GM13976 (cell line): Measurements from ENCODE around the gene UQCC2.

Experiments used
- DNase-seq: peaks from one replicate; pipeline ENCODE4 v3.0.0; 2012; ENCODE audit warnings: low spot score
- in situ Hi-C: fragments of 300-500 bp; cut with MboI; formaldehyde crosslinking; loops from one replicate; pipeline ENCODE4 v1.12.0; 2022; ENCODE audit warnings: low sequenced_read_pairs, mixed read lengths, inconsistent platforms; ENCODE audit not compliant: unreplicated experiment
- TF ChIP-seq, protein P1 (sequence below): IDR thresholded peaks from 2 replicates; pipeline ENCODE4 v1.5.1; 2012; ENCODE audit warnings: borderline replicate concordance, mild to moderate bottlenecking; ENCODE audit not compliant: insufficient read depth; ENCODE audit errors: extremely low read depth, missing control alignments, control extremely low read depth

The UQCC2 gene

DNA sequence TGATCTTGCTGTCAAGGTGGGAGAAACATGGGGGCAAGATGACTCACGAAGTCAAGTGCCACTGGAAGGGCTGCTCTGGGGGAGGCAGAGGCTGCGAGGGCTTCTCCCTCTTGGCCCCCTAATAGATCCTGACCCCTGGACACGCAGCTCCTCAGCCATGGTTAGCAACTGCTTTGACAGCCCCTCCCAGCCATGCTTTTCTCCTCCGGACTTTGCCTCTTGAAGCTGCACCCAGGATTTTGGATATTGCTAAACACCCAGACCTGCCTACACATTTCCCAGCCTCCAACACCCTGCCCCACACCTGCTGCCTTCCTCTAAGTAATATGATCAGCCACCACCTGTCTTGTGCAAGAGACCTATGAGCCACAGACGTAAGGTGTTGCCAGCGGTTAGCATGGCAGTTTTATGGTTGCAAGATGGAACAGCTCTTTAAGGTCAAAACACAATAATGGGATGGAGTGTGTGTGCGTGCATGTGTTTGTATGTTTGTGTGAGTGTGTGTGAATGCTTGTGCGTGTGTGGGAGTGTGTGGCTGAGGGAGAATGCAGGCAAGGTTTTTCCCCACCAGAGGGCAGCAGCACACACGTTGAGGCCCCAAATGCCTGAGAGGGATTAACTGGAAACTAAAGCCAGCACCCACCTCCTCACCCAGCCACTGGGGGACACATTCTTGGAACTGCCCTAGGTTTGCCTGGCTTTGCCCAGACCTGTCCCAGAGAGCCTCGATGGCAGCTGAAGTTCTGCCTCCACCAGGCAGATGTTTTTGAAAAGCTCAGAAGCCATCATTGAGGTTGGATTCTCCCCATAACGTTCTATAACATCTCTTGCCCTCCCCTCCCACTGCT, 32.7 kb upstream of the UQCC2 start:
- peak; percentile 89 for DNase-seq
- in situ Hi-C loops, result no loop called here
- TF ChIP-seq, protein P1, sequence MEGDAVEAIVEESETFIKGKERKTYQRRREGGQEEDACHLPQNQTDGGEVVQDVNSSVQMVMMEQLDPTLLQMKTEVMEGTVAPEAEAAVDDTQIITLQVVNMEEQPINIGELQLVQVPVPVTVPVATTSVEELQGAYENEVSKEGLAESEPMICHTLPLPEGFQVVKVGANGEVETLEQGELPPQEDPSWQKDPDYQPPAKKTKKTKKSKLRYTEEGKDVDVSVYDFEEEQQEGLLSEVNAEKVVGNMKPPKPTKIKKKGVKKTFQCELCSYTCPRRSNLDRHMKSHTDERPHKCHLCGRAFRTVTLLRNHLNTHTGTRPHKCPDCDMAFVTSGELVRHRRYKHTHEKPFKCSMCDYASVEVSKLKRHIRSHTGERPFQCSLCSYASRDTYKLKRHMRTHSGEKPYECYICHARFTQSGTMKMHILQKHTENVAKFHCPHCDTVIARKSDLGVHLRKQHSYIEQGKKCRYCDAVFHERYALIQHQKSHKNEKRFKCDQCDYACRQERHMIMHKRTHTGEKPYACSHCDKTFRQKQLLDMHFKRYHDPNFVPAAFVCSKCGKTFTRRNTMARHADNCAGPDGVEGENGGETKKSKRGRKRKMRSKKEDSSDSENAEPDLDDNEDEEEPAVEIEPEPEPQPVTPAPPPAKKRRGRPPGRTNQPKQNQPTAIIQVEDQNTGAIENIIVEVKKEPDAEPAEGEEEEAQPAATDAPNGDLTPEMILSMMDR, result peak; percentile 83

DNA sequence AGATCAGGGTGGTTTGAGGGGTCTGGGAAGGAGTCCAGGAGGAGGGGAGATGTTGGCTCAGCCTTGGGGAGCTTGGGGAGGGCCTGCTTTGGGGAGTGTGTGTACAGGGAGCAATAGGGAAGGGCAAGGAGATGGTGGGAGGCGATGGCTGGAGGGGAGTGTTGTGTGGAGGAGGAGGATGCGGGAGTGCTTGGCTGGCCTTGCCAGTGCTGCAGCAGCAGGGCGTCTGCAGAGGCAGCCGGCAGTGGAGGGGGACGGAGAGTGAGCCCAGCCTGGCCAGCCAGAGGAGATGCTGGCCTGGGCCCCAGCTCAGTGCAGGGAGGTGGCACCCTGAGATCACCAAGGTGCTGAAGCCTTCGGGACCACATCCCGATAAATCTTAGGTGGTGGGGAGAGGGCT, 31.3 kb upstream of the UQCC2 start:
- in situ Hi-C loops, result no loop called here
- TF ChIP-seq, protein P1, result no peak
- DNase-seq, result no peak

DNA sequence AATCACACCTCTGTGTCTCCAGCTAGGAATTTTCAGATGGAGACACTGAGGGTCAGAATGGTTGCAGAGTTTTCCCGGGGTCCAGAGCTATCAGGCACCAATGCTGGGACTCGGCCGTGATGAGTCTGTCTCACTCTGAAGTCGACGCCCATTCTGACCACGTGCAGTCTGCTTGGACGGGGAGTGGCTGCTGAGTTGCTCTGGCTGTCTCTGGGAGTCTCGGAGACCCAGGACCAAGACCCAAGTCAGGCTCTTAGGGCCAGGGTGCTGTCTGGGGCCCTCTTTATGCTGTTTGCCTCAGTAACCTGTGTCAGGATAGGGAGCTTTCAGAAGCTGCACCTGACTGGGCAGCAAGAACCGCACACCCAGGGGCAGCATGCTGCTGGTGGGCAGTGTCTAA, 30.6 kb upstream of the UQCC2 start:
- DNase-seq, result no peak
- in situ Hi-C loops, result no loop called here
- TF ChIP-seq, protein P1, result no peak

DNA sequence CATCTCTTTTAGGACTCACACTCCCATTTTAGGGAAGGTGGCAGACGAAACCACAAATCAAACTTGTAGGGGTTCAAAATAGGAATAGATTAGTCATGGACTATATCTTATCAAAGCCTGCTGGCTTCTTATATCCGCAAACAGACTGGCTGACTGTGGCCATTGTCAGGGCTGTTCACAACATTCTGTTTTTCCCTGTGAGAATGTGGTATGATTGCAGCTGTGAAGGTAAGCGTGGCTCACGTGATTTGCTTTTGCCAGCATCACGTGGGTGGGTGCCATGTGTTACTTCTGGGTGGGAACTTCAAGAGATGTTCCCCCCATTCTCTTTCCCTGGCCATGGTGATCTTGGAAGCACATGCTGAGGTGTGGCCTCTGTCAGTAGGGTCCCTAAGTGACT, 29.3 kb upstream of the UQCC2 start:
- no peak for DNase-seq
- in situ Hi-C loops, result no loop called here

DNA sequence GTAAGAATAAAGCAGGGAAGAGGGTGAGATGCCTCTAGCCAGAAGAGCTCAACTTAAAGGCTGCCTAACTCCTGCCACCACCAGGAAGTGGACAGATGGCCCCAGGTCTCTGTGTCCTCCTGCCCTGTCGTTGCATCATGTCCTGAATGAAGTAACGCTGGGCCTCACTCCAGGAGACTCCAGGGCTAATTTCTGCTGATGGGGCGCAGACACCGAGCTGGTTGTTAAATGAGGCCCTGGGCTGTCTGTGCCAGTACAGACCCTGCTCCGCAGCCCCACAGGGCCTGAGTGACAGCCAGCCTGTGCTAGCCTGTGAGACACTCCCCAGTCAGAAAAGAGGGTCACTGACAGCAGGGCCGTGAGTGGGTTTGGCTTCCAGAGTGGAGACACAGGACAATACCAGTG, 28.7 kb upstream of the UQCC2 start:
- in situ Hi-C loops, result no loop called here
- TF ChIP-seq, protein P1, result no peak
- no peak for DNase-seq

More for the DNA sequence above, 29.3 kb upstream of the UQCC2 start:
- TF ChIP-seq, protein P1, result no peak

DNA sequence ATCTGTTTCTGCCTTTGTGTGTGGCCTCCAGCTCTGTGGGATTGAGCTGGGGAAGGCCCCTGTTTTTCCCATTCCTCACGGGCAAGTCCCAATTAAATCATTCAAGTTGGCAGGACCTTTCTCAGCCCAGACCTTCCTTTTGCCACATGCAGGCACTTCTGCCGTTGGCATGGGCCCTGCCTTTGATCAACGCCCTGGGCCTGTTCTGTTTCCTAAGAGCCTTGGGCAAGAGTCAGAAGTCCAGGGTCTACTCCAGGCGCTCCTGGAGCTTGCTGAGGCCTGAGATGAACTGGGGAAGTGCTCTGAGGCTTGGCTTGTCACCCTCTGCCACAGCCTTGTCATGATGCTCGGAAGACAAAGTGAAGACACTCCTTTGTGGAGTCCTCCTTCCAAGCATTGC, 28.1 kb upstream of the UQCC2 start:
- TF ChIP-seq, protein P1, result no peak
- in situ Hi-C loops, result no loop called here
- DNase-seq, result no peak
